Calu3 (cell line): Measurements from ENCODE around the gene RAI1. TPM values are rescaled to one million over a fixed set of nuclear protein-coding genes. Genes with fewer than 3 reads are reported as not detected.
A peak's percentile ranks its signal among the peaks of the same experiment; 100 is the strongest.

ENCODE experiments used
- BruUV-seq: library from RNA; stranded (reverse); fragments of 400-500 nt; replicated peaks from 2 replicates; lab custom pipeline; 2021; lab: Mats Ljungman, UMichigan
- CTCF ChIA-PET: fragments of 300-600 bp; sonication (Branson Sonifier 250); formaldehyde crosslinking; loops from one replicate; lab custom pipeline; 2022; ENCODE audit warnings: antibody characterized with exemption; lab: Charles Lee
- DNase-seq: peaks from one replicate; pipeline ENCODE4 v3.0.0; 2022
- H3K27ac Mint-ChIP-seq: one replicate; pipeline ENCODE4 v1.8.0; 2022; ENCODE audit warnings: mixed read lengths; ENCODE audit not compliant: unreplicated experiment
- H3K27me3 Mint-ChIP-seq: one replicate; pipeline ENCODE4 v1.8.0; 2022; ENCODE audit warnings: mixed read lengths; ENCODE audit not compliant: unreplicated experiment
- H3K36me3 Mint-ChIP-seq: one replicate; pipeline ENCODE4 v1.8.0; 2022; ENCODE audit warnings: mild to moderate bottlenecking, moderate library complexity, mixed read lengths; ENCODE audit not compliant: insufficient read depth, unreplicated experiment
- H3K4me1 Mint-ChIP-seq: one replicate; pipeline ENCODE4 v1.8.0; 2022; ENCODE audit warnings: mild to moderate bottlenecking, low read depth, mixed read lengths; ENCODE audit not compliant: unreplicated experiment
- H3K4me3 Mint-ChIP-seq: one replicate; pipeline ENCODE4 v1.8.0; 2022; ENCODE audit warnings: mild to moderate bottlenecking, low read depth, moderate library complexity, mixed read lengths; ENCODE audit not compliant: unreplicated experiment
- H3K9me3 Mint-ChIP-seq: one replicate; pipeline ENCODE4 v1.8.0; 2022; ENCODE audit warnings: low read depth, mixed read lengths; ENCODE audit not compliant: unreplicated experiment
- CTCF ChIP-seq: fragments of 200-600 bp; IDR thresholded peaks from one replicate; pipeline ENCODE4 v1.8.0; 2022; ENCODE audit warnings: antibody characterized with exemption; ENCODE audit not compliant: unreplicated experiment
- intact Hi-C: fragments of 100-400 bp; cut with micrococcal nuclease; formaldehyde crosslinking; loops from one replicate; pipeline ENCODE4 v1.10.0; 2022; ENCODE audit not compliant: unreplicated experiment
- total RNA-seq: library from RNA; stranded (reverse); gene quantifications from 2 replicates; pipeline ENCODE4 v1.2.3, GENCODE V29; 2022

The RAI1 gene
- total RNA-seq, 1 experiment from 2014 or later, result 38.0 TPM

GRCh38 chr17:17836818-17837379 lies 155.6 kb downstream of the RAI1 start, which contains the start of gene SREBF1:
SREBF1 (minus strand) TSS chr17:17836986; CDS start chr17:17836817, 169 bp downstream.
- H3K4me1 Mint-ChIP-seq, result peaks cover 42% of the 10 kb centered on the region
- peak within 1 kb of the TSS; percentile 95 for H3K27ac Mint-ChIP-seq
- H3K27me3 Mint-ChIP-seq, result no peaks in the 10 kb centered on the region
- CTCF ChIA-PET, result interaction anchor here (1.6 kb wide), 1 partner anchor 23 kb away, joined by 3 read pairs; no protein-coding TSS in a partner anchor
- DNase-seq, result peak; percentile 57
- H3K9me3 Mint-ChIP-seq, result no peaks in the 10 kb centered on the region
- peaks cover 60% of the 10 kb centered on the region for H3K36me3 Mint-ChIP-seq
- intact Hi-C loops, result loop anchor here (5.0 kb wide), 1 partner anchor 100 kb away; no protein-coding TSS in a partner anchor
- no peak for TF ChIP-seq CTCF
- BruUV-seq, result no TSS peak
- peak within 1 kb of the TSS; percentile 86 for H3K4me3 Mint-ChIP-seq

- peaks cover 61% of the 10 kb centered on the region for H3K36me3 Mint-ChIP-seq
- H3K27me3 Mint-ChIP-seq, result no peaks in the 10 kb centered on the region
- DNase-seq, result no peak
- H3K4me3 Mint-ChIP-seq, result peak overlapping the region; percentile 86
- intact Hi-C loops, result loop anchor here (5.0 kb wide), 1 partner anchor 100 kb away; no protein-coding TSS in a partner anchor
- TF ChIP-seq CTCF, result no peak
- H3K4me1 Mint-ChIP-seq, result peaks cover 37% of the 10 kb centered on the region
- H3K27ac Mint-ChIP-seq, result peak overlapping the region; percentile 95
- CTCF ChIA-PET, result interaction anchor here (1.2 to 1.6 kb wide), 2 partner anchors 22 to 53 kb away, joined by 3 read pairs; no protein-coding TSS in a partner anchor
- no peaks in the 10 kb centered on the region for H3K9me3 Mint-ChIP-seq
- BruUV-seq, result TSS peak; percentile 69
These were observed 156.1 kb downstream of the RAI1 start for GRCh38 chr17:17837380-17837821.

GRCh38 chr17:17837966-17838962 lies 157.0 kb downstream of the RAI1 start:
- intact Hi-C loops, result loop anchor here (5.0 kb wide), 1 partner anchor 101 kb away; no protein-coding TSS in a partner anchor
- CTCF ChIA-PET, result interaction anchor here (1.0 to 1.6 kb wide), 3 partner anchors 22 to 107 kb away, joined by 3 read pairs; no protein-coding TSS in a partner anchor
- H3K27me3 Mint-ChIP-seq, result no peaks in the 10 kb centered on the region
- no peak for TF ChIP-seq CTCF
- no TSS peak for BruUV-seq
- peak; percentile 62 for DNase-seq
- H3K4me1 Mint-ChIP-seq, result peaks cover 34% of the 10 kb centered on the region
- H3K4me3 Mint-ChIP-seq, result peak overlapping the region; percentile 86
- no peaks in the 10 kb centered on the region for H3K9me3 Mint-ChIP-seq
- peak overlapping the region; percentile 95 for H3K27ac Mint-ChIP-seq
- H3K36me3 Mint-ChIP-seq, result peaks cover 59% of the 10 kb centered on the region
